Kasumi-1 (cell line): ENCODE results near the gene FAM193B.
A peak's percentile ranks its signal among the peaks of the same experiment; 100 is the strongest.
"Not testable (repeated sequence)": the region's sequence is repeated elsewhere in the genome, so short reads cannot be mapped to it uniquely, and the experiment has no call there.

Experiments
- DNase-seq, 2 experiments: peaks; one replicate each; lab custom pipeline; 2025; lab: John Stamatoyannopoulos, UW

The FAM193B gene

GRCh38 chr5:177537389-177538361 lies 16.7 kb downstream of the FAM193B start:
- no peak for DNase-seq

- no peak for DNase-seq
These were observed 18.0 kb downstream of the FAM193B start for GRCh38 chr5:177536386-177536785.

- no peak for DNase-seq
These were observed 19.2 kb downstream of the FAM193B start for GRCh38 chr5:177535125-177535524.

GRCh38 chr5:177534433-177534832 lies 19.9 kb downstream of the FAM193B start:
- DNase-seq: not testable (repeated sequence)

- no peak for DNase-seq
These were observed 23.0 kb downstream of the FAM193B start for GRCh38 chr5:177531209-177531940.

GRCh38 chr5:177530638-177531037 lies 23.7 kb downstream of the FAM193B start:
- no peak for DNase-seq

- DNase-seq: no peak
These were observed 24.8 kb downstream of the FAM193B start for GRCh38 chr5:177529247-177530203.

- no peak for DNase-seq
These were observed 25.7 kb downstream of the FAM193B start for GRCh38 chr5:177528631-177529030.

- no peak for DNase-seq
These were observed 26.8 kb downstream of the FAM193B start for GRCh38 chr5:177527595-177527994.

- no peak for DNase-seq
These were observed 27.6 kb downstream of the FAM193B start for GRCh38 chr5:177526791-177527190.

- DNase-seq: no peak
These were observed 28.2 kb downstream of the FAM193B start for GRCh38 chr5:177526191-177526590.

- no peak for DNase-seq
These were observed 29.3 kb downstream of the FAM193B start for GRCh38 chr5:177524941-177525655.

GRCh38 chr5:177524539-177524900 lies 29.8 kb downstream of the FAM193B start:
- no peak for DNase-seq

- DNase-seq: no peak
These were observed 30.4 kb downstream of the FAM193B start for GRCh38 chr5:177523711-177524538.

GRCh38 chr5:177520916-177521513 lies 33.3 kb downstream of the FAM193B start:
- DNase-seq: no peak

- no peak for DNase-seq
These were observed 34.1 kb downstream of the FAM193B start for GRCh38 chr5:177520271-177520670.

- no peak for DNase-seq
These were observed 34.7 kb downstream of the FAM193B start for GRCh38 chr5:177519463-177520235.

GRCh38 chr5:177516601-177517568 lies 37.5 kb downstream of the FAM193B start, which contains the start of gene DDX41:
Gene DDX41, minus strand, starts transcription at chr5:177516961. Its CDS starts 16 bp downstream, at chr5:177516945.
- DNase-seq: peak; percentile 98 to 99
